ENCODE measurements around the gene PLEKHA7.

DNA sequence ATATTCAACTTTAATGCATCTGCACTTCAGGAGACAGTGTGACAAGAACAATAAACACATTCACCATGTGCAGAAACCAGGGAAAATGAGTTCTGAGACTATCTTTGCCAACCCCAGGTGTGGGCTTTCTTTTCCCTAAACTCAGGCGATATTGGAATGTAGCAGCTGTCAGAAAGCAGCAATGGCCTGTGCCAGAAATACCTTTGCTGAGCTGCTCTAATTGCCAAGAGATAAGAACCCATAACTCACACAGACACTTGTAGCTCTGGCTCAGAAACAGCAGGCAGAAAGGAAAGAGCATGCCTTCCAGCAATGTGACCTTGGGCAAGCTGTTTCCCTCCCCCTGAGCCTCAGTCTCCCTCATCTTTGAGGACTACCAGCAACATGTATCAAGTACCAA is 77.6 kb downstream of the PLEKHA7 start:
- TF ChIP-seq RAD21 (IDR thresholded peaks at IDR 0.05; ENCODE audit: low read depth) (no peak), POLR2A (IDR thresholded peaks at IDR 0.05; ENCODE audit: borderline replicate concordance, extremely low read depth, insufficient read depth, insufficient read length) (no peak), SIN3A (IDR thresholded peaks at IDR 0.05; ENCODE audit: low read depth) (no peak)
- TF ChIP-seq, protein P1, sequence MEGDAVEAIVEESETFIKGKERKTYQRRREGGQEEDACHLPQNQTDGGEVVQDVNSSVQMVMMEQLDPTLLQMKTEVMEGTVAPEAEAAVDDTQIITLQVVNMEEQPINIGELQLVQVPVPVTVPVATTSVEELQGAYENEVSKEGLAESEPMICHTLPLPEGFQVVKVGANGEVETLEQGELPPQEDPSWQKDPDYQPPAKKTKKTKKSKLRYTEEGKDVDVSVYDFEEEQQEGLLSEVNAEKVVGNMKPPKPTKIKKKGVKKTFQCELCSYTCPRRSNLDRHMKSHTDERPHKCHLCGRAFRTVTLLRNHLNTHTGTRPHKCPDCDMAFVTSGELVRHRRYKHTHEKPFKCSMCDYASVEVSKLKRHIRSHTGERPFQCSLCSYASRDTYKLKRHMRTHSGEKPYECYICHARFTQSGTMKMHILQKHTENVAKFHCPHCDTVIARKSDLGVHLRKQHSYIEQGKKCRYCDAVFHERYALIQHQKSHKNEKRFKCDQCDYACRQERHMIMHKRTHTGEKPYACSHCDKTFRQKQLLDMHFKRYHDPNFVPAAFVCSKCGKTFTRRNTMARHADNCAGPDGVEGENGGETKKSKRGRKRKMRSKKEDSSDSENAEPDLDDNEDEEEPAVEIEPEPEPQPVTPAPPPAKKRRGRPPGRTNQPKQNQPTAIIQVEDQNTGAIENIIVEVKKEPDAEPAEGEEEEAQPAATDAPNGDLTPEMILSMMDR (IDR thresholded peaks at IDR 0.05 in 2 of 3, conservative IDR thresholded peaks at IDR 0.05 in 1 of 3; ENCODE audit: borderline replicate concordance in 1 of 3, insufficient read depth in 1 of 3, low read depth in 2 of 3, low read length in 2 of 3) = no peak
- TF ChIP-seq, protein P2, sequence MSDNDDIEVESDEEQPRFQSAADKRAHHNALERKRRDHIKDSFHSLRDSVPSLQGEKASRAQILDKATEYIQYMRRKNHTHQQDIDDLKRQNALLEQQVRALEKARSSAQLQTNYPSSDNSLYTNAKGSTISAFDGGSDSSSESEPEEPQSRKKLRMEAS (IDR thresholded peaks at IDR 0.05) = no peak
